Endothelial cell of umbilical vein (primary cell): ENCODE results near the gene LPP. TPM values are rescaled to one million over a fixed set of nuclear protein-coding genes. Genes with fewer than 3 reads are reported as not detected.

ENCODE experiments used
- BruUV-seq: library from RNA; stranded (reverse); fragments of 400-500 nt; replicated peaks from 2 replicates; lab custom pipeline; 2021; lab: Mats Ljungman, UMichigan
- CTCF ChIA-PET: fragments of 300-600, 350-600 bp; sonication (Branson Sonifier 250); formaldehyde crosslinking; loops from one replicate; lab custom pipeline; 2021; ENCODE audit warnings: antibody characterized with exemption, inconsistent platforms; lab: Charles Lee
- POLR2A ChIA-PET: fragments of 300-600, 350-600 bp; sonication (Branson Sonifier 250); formaldehyde crosslinking; loops from one replicate; lab custom pipeline; 2021; ENCODE audit warnings: antibody characterized with exemption, inconsistent platforms; lab: Charles Lee
- DNase-seq: peaks from one replicate; pipeline ENCODE4 v3.0.0-alpha.2; 2011; ENCODE audit warnings: low read depth, low spot score
- FAIRE-seq: peaks from 2 replicates; lab custom pipeline; 2011; peaks lifted over from hg19 to GRCh38; lab: Jason Lieb, UNC
- H2AFZ ChIP-seq: 2 replicates; pipeline ENCODE4 v1.6.0; 2012; ENCODE audit warnings: low read depth, low read length, control low read depth, inconsistent platforms
- H3K27ac ChIP-seq: 2 replicates; pipeline ENCODE4 v1.5.1; 2011; ENCODE audit warnings: low read depth, mild to moderate bottlenecking, control low read depth, low read length, moderate library complexity; ENCODE audit not compliant: insufficient read depth
- H3K27me3 ChIP-seq, 2 experiments: 2 replicates each; pipeline versions ENCODE4 v1.6.0 to v1.6.1; 2011; ENCODE audit warnings: low read length in 2 of 2, mixed read lengths in 1 of 2; ENCODE audit not compliant: control insufficient read depth in 2 of 2, insufficient read depth in 2 of 2
- H3K36me3 ChIP-seq, 2 experiments: 2 replicates in 1 of 2; 3 replicates in 1 of 2; pipeline ENCODE4 v1.5.1; 2011; ENCODE audit warnings: low read length in 2 of 2, mild to moderate bottlenecking in 1 of 2, moderate library complexity in 1 of 2; ENCODE audit not compliant: control insufficient read depth in 2 of 2, insufficient read depth in 2 of 2; ENCODE audit errors: extremely low read depth in 1 of 2
- H3K4me1 ChIP-seq: 3 replicates; pipeline ENCODE4 v1.5.1; 2011; ENCODE audit warnings: mild to moderate bottlenecking, low read length; ENCODE audit not compliant: control insufficient read depth, insufficient read depth; ENCODE audit errors: extremely low read depth
- H3K4me2 ChIP-seq: 2 replicates; pipeline ENCODE4 v1.6.1; 2011; ENCODE audit warnings: low read length, control low read depth, mixed read lengths; ENCODE audit not compliant: insufficient read depth
- H3K4me3 ChIP-seq, 3 experiments: fragments of 200-600 bp in 1 of 3; sonication (generic), shearing (Covaris generic) in 1 of 3; replicated peaks in 1 of 3; 2 replicates each; pipeline ENCODE4 v1.5.1; 2011 to 2016; ENCODE audit warnings: control low read depth in 3 of 3, low read length in 3 of 3, mild to moderate bottlenecking in 2 of 3, inconsistent platforms in 1 of 3, low read depth in 1 of 3, moderate library complexity in 1 of 3; ENCODE audit not compliant: insufficient read depth in 1 of 3
- H3K79me2 ChIP-seq: 2 replicates; pipeline ENCODE4 v1.6.0; 2012; ENCODE audit warnings: low read length, inconsistent platforms; ENCODE audit not compliant: control insufficient read depth, insufficient read depth
- H3K9ac ChIP-seq: replicated peaks from 2 replicates; pipeline ENCODE3; 2011; ENCODE audit warnings: low read length, control low read depth; ENCODE audit not compliant: insufficient read depth; ENCODE audit errors: extremely low read depth
- H3K9me1 ChIP-seq: replicated peaks from 3 replicates; pipeline ENCODE4 v1.6.0; 2011; ENCODE audit warnings: mild to moderate bottlenecking, low read length; ENCODE audit not compliant: control insufficient read depth, insufficient read depth; ENCODE audit errors: extremely low read depth
- H3K9me3 ChIP-seq: replicated peaks from 2 replicates; pipeline ENCODE4 v1.5.1; 2012; ENCODE audit warnings: low read length, inconsistent platforms; ENCODE audit not compliant: control insufficient read depth, insufficient read depth
- H4K20me1 ChIP-seq: replicated peaks from 2 replicates; pipeline ENCODE3; 2011; ENCODE audit warnings: mild to moderate bottlenecking, low read length; ENCODE audit not compliant: control insufficient read depth, insufficient read depth; ENCODE audit errors: extremely low read depth
- CTCF ChIP-seq, 2 donors: IDR thresholded peaks; 1 replicate in 1 of 2; 2 replicates in 1 of 2; pipeline ENCODE4 v1.5.1; 2011; ENCODE audit warnings: low read length in 2 of 2, mild to moderate bottlenecking in 2 of 2, moderate library complexity in 2 of 2, control low read depth in 1 of 2, inconsistent platforms in 1 of 2, low read depth in 1 of 2; ENCODE audit not compliant: insufficient read depth in 1 of 2; ENCODE audit errors: extremely low read depth in 1 of 2
- MAX ChIP-seq: IDR thresholded peaks from 2 replicates; pipeline ENCODE4 v1.6.1; 2011; ENCODE audit not compliant: insufficient read depth, insufficient read length
- dilution Hi-C: fragments of 300-500 bp; cut with MboI; formaldehyde crosslinking; loops from one replicate; pipeline ENCODE4 v1.15.0; 2019; ENCODE audit warnings: low sequenced_read_pairs; ENCODE audit not compliant: extremely low pct_ligation_motif_present
- intact Hi-C: fragments of 100-400 bp; cut with micrococcal nuclease; formaldehyde crosslinking; loops from one replicate; pipeline ENCODE4 v1.10.0; 2022
- polyA plus RNA-seq, 4 experiments: library from polyadenylated mRNA; depleted of rRNA in 3 of 4; stranded (reverse) in 3 of 4; unstranded in 1 of 4; fragments of >200 nt; gene quantifications; 2 replicates each; pipeline versions ENCODE4 v1.2.1 to v1.2.3, GENCODE V29; 2011 to 2012; ENCODE audit warnings: missing spikeins in 1 of 4
- total RNA-seq: library from RNA; stranded (reverse); gene quantifications from 2 replicates; pipeline ENCODE4 v1.2.3, GENCODE V29; 2021

Gene LPP
- total and polyA plus RNA-seq, 2 donors (not counting 3 experiments of a cell fraction or from before 2014, with no cell fraction given), result 16.9 to 153 TPM

GRCh38 chr3:188389711-188390342, 235.9 kb downstream of the LPP start:
- POLR2A ChIA-PET, result no interaction called here

More at GRCh38 chr3:188389711-188390342, 235.9 kb downstream of the LPP start:
- Histone ChIP-seq H2AFZ (no peak overlapping the region), H3K4me1 (peaks cover 24% of the 10 kb centered on the region), H3K79me2 (peaks cover 3% of the 10 kb centered on the region), H3K9me1 (no peaks in the 10 kb centered on the region), H3K27me3 (no peaks in the 10 kb centered on the region), H3K4me2 (no peak overlapping the region), H3K36me3 (no peaks in the 10 kb centered on the region), H3K27ac (no peak overlapping the region), H3K9ac (no peak overlapping the region), H3K4me3 (no peak overlapping the region), H4K20me1 (no peaks in the 10 kb centered on the region), H3K9me3 (no peaks in the 10 kb centered on the region)
- intact Hi-C loops, result no loop called here
- dilution Hi-C loops, result no loop called here
- TF ChIP-seq MAX (no peak), CTCF (IDR thresholded peaks at IDR 0.05; ENCODE audit: extremely low read depth in 1 of 2, insufficient read depth in 1 of 2, low read depth in 1 of 2, low read length in 2 of 2) (no peak)
- no TSS peak for BruUV-seq
- CTCF ChIA-PET, result interaction anchor here (1.5 kb wide), 1 partner anchor 8 kb away, joined by 4 read pairs; no protein-coding TSS in a partner anchor
- DNase-seq (peak; percentile 50), FAIRE-seq (peak; percentile 54)
